ENCODE results near the gene CTNNBIP1. TPM values are rescaled to one million over a fixed set of nuclear protein-coding genes. Genes with fewer than 3 reads are reported as not detected.

CTNNBIP1 gene
- total RNA-seq, 4 donors from 2014 or later: 17.0 to 27.2 (median 23.4) TPM

- WGBS: 95% methylated on average over 6 of the region's 6 CpGs
- peaks cover 3 to 25% (median 23%) of the 10 kb centered on the region in 4 donors for H3K36me3 ChIP-seq
- H3K4me1 ChIP-seq: peaks cover 0 to 4% (median 0%) of the 10 kb centered on the region in 4 donors
Observed at GRCh38 chr1:9858293-9859035, 51.6 kb downstream of the CTNNBIP1 start.

GRCh38 chr1:9855186-9855585 is 54.9 kb downstream of the CTNNBIP1 start:
- Histone ChIP-seq H3K27me3 (no peaks in the 10 kb centered on the region), H3K9me3 (peaks cover 0 to 4% (median 0%) of the 10 kb centered on the region in 4 donors), H3K4me3 (no peak overlapping the region), H3K4me1 (peaks cover 0 to 9% (median 0%) of the 10 kb centered on the region in 4 donors), H3K36me3 (peaks cover 0 to 32% (median 24%) of the 10 kb centered on the region in 4 donors), H3K27ac (replicated peaks in 1 of 4) (no peak overlapping the region)
- DNase-seq (ENCODE audit: extremely low spot score): no peak
- intact Hi-C loops (cut with DNase I): no loop called here
- WGBS: 94% methylated on average over 1 of the region's 1 CpG
- TF ChIP-seq POLR2AphosphoS5 (IDR thresholded peaks at IDR 0.05) (no peak), EP300 (IDR thresholded peaks at IDR 0.05) (no peak), POLR2A (IDR thresholded peaks at IDR 0.05; ENCODE audit: low read depth) (no peak), CTCF (IDR thresholded peaks at IDR 0.05) (no peak)

More at GRCh38 chr1:9858293-9859035, 51.6 kb downstream of the CTNNBIP1 start:
- H3K27ac ChIP-seq (replicated peaks in 1 of 4): no peak overlapping the region
- intact Hi-C loops (cut with DNase I): no loop called here
- peaks cover 0 to 3% (median 0%) of the 10 kb centered on the region in 4 donors for H3K9me3 ChIP-seq
- no peak for TF ChIP-seq CTCF (IDR thresholded peaks at IDR 0.05)
- TF ChIP-seq EP300 (IDR thresholded peaks at IDR 0.05): no peak
- no peak for TF ChIP-seq POLR2AphosphoS5 (IDR thresholded peaks at IDR 0.05)
- no peak for TF ChIP-seq POLR2A (IDR thresholded peaks at IDR 0.05; ENCODE audit: low read depth)
- no peaks in the 10 kb centered on the region for H3K27me3 ChIP-seq
- no peak for DNase-seq (ENCODE audit: extremely low spot score)
- H3K4me3 ChIP-seq: no peak overlapping the region

- Histone ChIP-seq H3K4me1 (peaks cover 0 to 5% (median 2%) of the 10 kb centered on the region in 4 donors), H3K27ac (replicated peaks in 1 of 4) (no peak overlapping the region), H3K9me3 (peaks cover 0 to 4% (median 0%) of the 10 kb centered on the region in 4 donors), H3K4me3 (no peak overlapping the region), H3K36me3 (peaks cover 0 to 28% (median 25%) of the 10 kb centered on the region in 4 donors), H3K27me3 (no peaks in the 10 kb centered on the region)
- intact Hi-C loops (cut with DNase I): no loop called here
- WGBS: 90% methylated on average over 3 of the region's 4 CpGs
- DNase-seq (ENCODE audit: extremely low spot score): no peak
- TF ChIP-seq CTCF (IDR thresholded peaks at IDR 0.05) (no peak), EP300 (IDR thresholded peaks at IDR 0.05) (no peak), POLR2A (IDR thresholded peaks at IDR 0.05; ENCODE audit: low read depth) (no peak), POLR2AphosphoS5 (IDR thresholded peaks at IDR 0.05) (no peak)
Observed at GRCh38 chr1:9853249-9853595, 56.8 kb downstream of the CTNNBIP1 start.

GRCh38 chr1:9852410-9853248 is 57.4 kb downstream of the CTNNBIP1 start:
- peaks cover 0 to 10% (median 3%) of the 10 kb centered on the region in 4 donors for H3K4me1 ChIP-seq
- no peak overlapping the region for H3K4me3 ChIP-seq
- no peak for DNase-seq (ENCODE audit: extremely low spot score)
- 86% methylated on average over 10 of the region's 12 CpGs for WGBS
- TF ChIP-seq POLR2AphosphoS5 (IDR thresholded peaks at IDR 0.05): no peak
- peaks cover 0 to 4% (median 0%) of the 10 kb centered on the region in 4 donors for H3K9me3 ChIP-seq
- intact Hi-C loops (cut with DNase I): no loop called here
- H3K27me3 ChIP-seq: no peaks in the 10 kb centered on the region
- H3K27ac ChIP-seq (replicated peaks in 1 of 4): no peak overlapping the region
- H3K36me3 ChIP-seq: peaks cover 0 to 28% (median 22%) of the 10 kb centered on the region in 4 donors

GRCh38 chr1:9852004-9852403 is 58.1 kb downstream of the CTNNBIP1 start:
- TF ChIP-seq POLR2AphosphoS5 (IDR thresholded peaks at IDR 0.05) (no peak), POLR2A (IDR thresholded peaks at IDR 0.05; ENCODE audit: low read depth) (no peak)
- Histone ChIP-seq H3K9me3 (peaks cover 0 to 4% (median 0%) of the 10 kb centered on the region in 4 donors), H3K27me3 (no peaks in the 10 kb centered on the region), H3K4me1 (peaks cover 0 to 11% (median 3%) of the 10 kb centered on the region in 4 donors), H3K27ac (replicated peaks in 1 of 4) (no peak overlapping the region), H3K36me3 (peaks cover 0 to 28% (median 21%) of the 10 kb centered on the region in 4 donors), H3K4me3 (no peak overlapping the region)
- WGBS: 93% methylated on average over 6 of the region's 8 CpGs
- intact Hi-C loops (cut with DNase I): no loop called here
- DNase-seq (ENCODE audit: extremely low spot score): no peak

Measured in esophagus muscularis mucosa (tissue), 4 donors.